ENCODE data around the gene MRPL14.
"Not testable (repeated sequence)": the region's sequence is repeated elsewhere in the genome, so short reads cannot be mapped to it uniquely, and the experiment has no call there.

MRPL14 gene

GRCh38 chr6:44149369-44150012 is 22.2 kb upstream of the MRPL14 start:
- TF ChIP-seq CTCF (IDR thresholded peaks at IDR 0.05) (no peak), ZFX (IDR thresholded peaks at IDR 0.05; ENCODE audit: borderline replicate concordance) (no peak)
- H3K27ac ChIP-seq: no peak overlapping the region

GRCh38 chr6:44148306-44148705 is 21.1 kb upstream of the MRPL14 start:
- H3K27ac ChIP-seq: no peak overlapping the region
- TF ChIP-seq CTCF (IDR thresholded peaks at IDR 0.05): no peak

GRCh38 chr6:44147256-44147655 is 20.0 kb upstream of the MRPL14 start:
- no peak overlapping the region for H3K27ac ChIP-seq
- no peak for TF ChIP-seq ZFX (IDR thresholded peaks at IDR 0.05; ENCODE audit: borderline replicate concordance)
- no peak for TF ChIP-seq CTCF (IDR thresholded peaks at IDR 0.05)

GRCh38 chr6:44146685-44147084 is 19.4 kb upstream of the MRPL14 start:
- H3K27ac ChIP-seq: no peak overlapping the region
- no peak for TF ChIP-seq CTCF (IDR thresholded peaks at IDR 0.05)
- no peak for TF ChIP-seq ZFX (IDR thresholded peaks at IDR 0.05; ENCODE audit: borderline replicate concordance)

- H3K27ac ChIP-seq: no peak overlapping the region
- TF ChIP-seq CTCF (IDR thresholded peaks at IDR 0.05): no peak
- no peak for TF ChIP-seq ZFX (IDR thresholded peaks at IDR 0.05; ENCODE audit: borderline replicate concordance)
Measured at GRCh38 chr6:44145839-44146238, 18.6 kb upstream of the MRPL14 start.

GRCh38 chr6:44144536-44144935 is 17.3 kb upstream of the MRPL14 start:
- H3K27ac ChIP-seq: not testable (repeated sequence)

- no peak for TF ChIP-seq ZFX (IDR thresholded peaks at IDR 0.05; ENCODE audit: borderline replicate concordance)
- TF ChIP-seq CTCF (IDR thresholded peaks at IDR 0.05): no peak
- H3K27ac ChIP-seq: no peak overlapping the region
Measured at GRCh38 chr6:44143731-44144130, 16.5 kb upstream of the MRPL14 start.

- H3K27ac ChIP-seq: no peak overlapping the region
Measured at GRCh38 chr6:44142835-44143234, 15.6 kb upstream of the MRPL14 start.

More at GRCh38 chr6:44142835-44143234, 15.6 kb upstream of the MRPL14 start:
- no peak for TF ChIP-seq ZFX (IDR thresholded peaks at IDR 0.05; ENCODE audit: borderline replicate concordance)
- no peak for TF ChIP-seq CTCF (IDR thresholded peaks at IDR 0.05)
